ENCODE data around the gene TOX2. TPM values are rescaled to one million over a fixed set of nuclear protein-coding genes. Genes with fewer than 3 reads are reported as not detected.

TOX2 gene
- total RNA-seq, 1 donor from 2014 or later = 0.16 TPM

DNA sequence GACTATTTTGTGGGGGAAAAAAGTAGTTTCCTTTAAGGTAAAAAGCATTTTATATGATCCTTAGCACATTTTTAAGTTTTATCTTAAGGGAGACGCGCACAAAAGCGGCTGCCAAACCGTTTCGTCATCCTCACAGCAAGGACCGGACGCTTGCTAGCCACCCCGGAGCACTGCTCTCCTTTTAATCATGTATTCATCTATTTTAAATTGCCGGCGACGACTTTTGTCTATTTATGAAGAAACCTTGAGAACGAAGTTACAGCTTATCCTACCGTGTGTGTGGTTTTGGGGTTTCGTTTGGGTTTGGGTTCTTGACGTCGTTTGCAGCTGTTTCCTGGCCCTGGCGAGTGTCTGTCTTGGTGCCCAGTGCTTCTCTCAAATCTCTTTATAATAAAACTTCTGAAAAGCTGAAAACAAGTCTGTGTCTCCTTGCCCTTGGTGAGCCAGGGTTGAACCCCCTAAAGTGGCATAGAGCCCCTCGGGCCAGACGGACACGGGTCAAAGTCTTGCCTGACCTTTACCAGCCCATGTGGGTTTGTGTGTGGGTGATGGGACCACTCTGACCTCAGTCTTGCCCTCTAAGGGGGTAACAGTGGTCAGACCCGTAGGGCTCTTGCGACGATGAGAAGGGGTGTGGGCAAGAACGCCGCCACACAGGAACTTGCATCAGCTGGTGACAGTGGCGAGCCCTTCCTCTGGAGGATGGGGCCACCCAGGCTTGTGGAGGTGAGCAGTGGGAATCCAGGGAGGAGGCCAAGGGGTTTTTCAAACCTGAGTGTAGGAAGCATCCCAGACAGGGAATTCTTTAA is 154.8 kb downstream of the TOX2 start:
- Histone ChIP-seq H3K27me3 (ENCODE audit: insufficient read depth, low read length) (no peaks in the 10 kb centered on the region), H3K9ac (ENCODE audit: low read length) (no peak overlapping the region), H3K4me2 (ENCODE audit: low read length) (no peak overlapping the region), H3K27ac (ENCODE audit: low read depth, low read length) (no peak overlapping the region), H3K79me2 (ENCODE audit: insufficient read depth, low read length) (no peaks in the 10 kb centered on the region), H3K9me3 (ENCODE audit: insufficient read depth, low read depth, low read length) (no peaks in the 10 kb centered on the region), H4K20me1 (ENCODE audit: insufficient read depth, low read length) (no peaks in the 10 kb centered on the region), H3K4me3 (ENCODE audit: insufficient read depth, low read depth, low read length) (no peak overlapping the region), H3K36me3 (ENCODE audit: insufficient read depth, low read length) (no peaks in the 10 kb centered on the region), H2AFZ (ENCODE audit: low read depth, low read length) (no peak overlapping the region), H3K4me1 (ENCODE audit: insufficient read depth, low read length) (peaks cover 2% of the 10 kb centered on the region)
- no peak for TF ChIP-seq EZH2 (IDR thresholded peaks at IDR 0.05; ENCODE audit: insufficient read depth, low read length)
- TF ChIP-seq CTCF (IDR thresholded peaks at IDR 0.05; ENCODE audit: insufficient read depth, low read depth, low read length) = no peak
- no peak for DNase-seq (ENCODE audit: low read depth)
- H3K36me3 Mint-ChIP-seq (ENCODE audit: low read depth, unreplicated experiment) = no peaks in the 10 kb centered on the region
- no peak for FAIRE-seq
- peaks cover 3% of the 10 kb centered on the region for H3K4me1 Mint-ChIP-seq (ENCODE audit: low read depth, unreplicated experiment)
- H3K27me3 Mint-ChIP-seq (ENCODE audit: low read depth, unreplicated experiment) = peaks cover 35% of the 10 kb centered on the region
- H3K27ac Mint-ChIP-seq (ENCODE audit: unreplicated experiment) = no peak overlapping the region
- H3K4me3 Mint-ChIP-seq (ENCODE audit: unreplicated experiment) = no peak overlapping the region
- no peaks in the 10 kb centered on the region for H3K9me3 Mint-ChIP-seq (ENCODE audit: unreplicated experiment)

GRCh38 chr20:44070139-44070900 is 155.7 kb downstream of the TOX2 start:
- no peak overlapping the region for H3K27ac ChIP-seq (ENCODE audit: low read depth, low read length)
- H3K79me2 ChIP-seq (ENCODE audit: insufficient read depth, low read length) = no peaks in the 10 kb centered on the region
- no peaks in the 10 kb centered on the region for H4K20me1 ChIP-seq (ENCODE audit: insufficient read depth, low read length)
- Mint-ChIP-seq H3K27ac (ENCODE audit: unreplicated experiment) (no peak overlapping the region), H3K4me1 (ENCODE audit: low read depth, unreplicated experiment) (peaks cover 5% of the 10 kb centered on the region), H3K27me3 (ENCODE audit: low read depth, unreplicated experiment) (peaks cover 32% of the 10 kb centered on the region), H3K4me3 (ENCODE audit: unreplicated experiment) (no peak overlapping the region), H3K9me3 (ENCODE audit: unreplicated experiment) (no peaks in the 10 kb centered on the region), H3K36me3 (ENCODE audit: low read depth, unreplicated experiment) (no peaks in the 10 kb centered on the region)
- no peak overlapping the region for H3K4me3 ChIP-seq (ENCODE audit: insufficient read depth, low read depth, low read length)
- peaks cover 6% of the 10 kb centered on the region for H3K4me1 ChIP-seq (ENCODE audit: insufficient read depth, low read length)
- H3K4me2 ChIP-seq (ENCODE audit: low read length) = no peak overlapping the region
- H3K9me3 ChIP-seq (ENCODE audit: insufficient read depth, low read depth, low read length) = no peaks in the 10 kb centered on the region
- H2AFZ ChIP-seq (ENCODE audit: low read depth, low read length) = no peak overlapping the region
- H3K27me3 ChIP-seq (ENCODE audit: insufficient read depth, low read length) = no peaks in the 10 kb centered on the region
- H3K9ac ChIP-seq (ENCODE audit: low read length) = no peak overlapping the region
- TF ChIP-seq CTCF (IDR thresholded peaks at IDR 0.05; ENCODE audit: insufficient read depth, low read depth, low read length) (no peak), EZH2 (IDR thresholded peaks at IDR 0.05; ENCODE audit: insufficient read depth, low read length) (no peak)
- no peak for FAIRE-seq
- no peaks in the 10 kb centered on the region for H3K36me3 ChIP-seq (ENCODE audit: insufficient read depth, low read length)
- no peak for DNase-seq (ENCODE audit: low read depth)
